COR-L47 (cell line): Measurements from ENCODE around the gene MRPL49.

Source experiments
- DNase-seq: peaks from one replicate; lab custom pipeline; 2025; lab: John Stamatoyannopoulos, UW

Gene MRPL49

GRCh38 chr11:65102142-65103095 is 19.7 kb upstream of the MRPL49 start:
- DNase-seq = no peak

GRCh38 chr11:65103476-65103875 is 18.6 kb upstream of the MRPL49 start:
- no peak for DNase-seq

GRCh38 chr11:65104628-65105027 is 17.5 kb upstream of the MRPL49 start:
- no peak for DNase-seq

GRCh38 chr11:65107078-65107477 is 15.0 kb upstream of the MRPL49 start:
- DNase-seq = no peak

DNA sequence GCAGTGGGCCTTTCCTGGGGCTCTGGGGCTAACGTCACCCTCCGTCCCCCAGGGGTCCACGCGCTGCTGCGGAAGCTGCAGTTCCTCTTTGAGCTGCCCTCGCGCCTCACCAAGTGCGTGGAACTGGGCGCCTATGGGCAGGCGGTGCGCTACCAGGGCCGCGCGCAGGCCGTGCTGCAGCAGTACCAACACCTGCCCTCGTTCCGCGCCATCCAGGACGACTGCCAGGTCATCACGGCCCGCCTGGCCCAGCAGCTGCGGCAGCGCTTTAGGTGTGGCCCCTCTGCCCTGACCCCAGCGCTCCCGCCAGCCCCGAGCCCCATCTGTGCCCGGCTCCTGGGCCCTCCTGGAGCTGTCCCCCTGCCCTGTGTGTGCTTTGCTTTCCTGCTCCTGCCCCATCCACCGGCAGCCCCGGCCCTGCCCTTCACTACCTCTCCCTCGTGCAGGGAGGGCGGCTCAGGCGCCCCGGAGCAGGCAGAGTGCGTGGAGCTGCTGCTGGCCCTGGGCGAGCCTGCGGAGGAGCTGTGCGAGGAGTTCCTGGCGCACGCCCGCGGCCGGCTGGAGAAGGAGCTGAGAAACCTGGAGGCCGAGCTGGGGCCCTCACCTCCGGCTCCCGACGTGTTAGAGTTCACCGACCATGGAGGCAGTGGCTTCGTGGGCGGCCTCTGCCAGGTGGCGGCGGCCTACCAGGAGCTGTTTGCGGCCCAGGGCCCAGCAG is 14.2 kb upstream of the MRPL49 start:
- DNase-seq = no peak

- no peak for DNase-seq
These were observed 13.5 kb upstream of the MRPL49 start for GRCh38 chr11:65108469-65109123.

DNA sequence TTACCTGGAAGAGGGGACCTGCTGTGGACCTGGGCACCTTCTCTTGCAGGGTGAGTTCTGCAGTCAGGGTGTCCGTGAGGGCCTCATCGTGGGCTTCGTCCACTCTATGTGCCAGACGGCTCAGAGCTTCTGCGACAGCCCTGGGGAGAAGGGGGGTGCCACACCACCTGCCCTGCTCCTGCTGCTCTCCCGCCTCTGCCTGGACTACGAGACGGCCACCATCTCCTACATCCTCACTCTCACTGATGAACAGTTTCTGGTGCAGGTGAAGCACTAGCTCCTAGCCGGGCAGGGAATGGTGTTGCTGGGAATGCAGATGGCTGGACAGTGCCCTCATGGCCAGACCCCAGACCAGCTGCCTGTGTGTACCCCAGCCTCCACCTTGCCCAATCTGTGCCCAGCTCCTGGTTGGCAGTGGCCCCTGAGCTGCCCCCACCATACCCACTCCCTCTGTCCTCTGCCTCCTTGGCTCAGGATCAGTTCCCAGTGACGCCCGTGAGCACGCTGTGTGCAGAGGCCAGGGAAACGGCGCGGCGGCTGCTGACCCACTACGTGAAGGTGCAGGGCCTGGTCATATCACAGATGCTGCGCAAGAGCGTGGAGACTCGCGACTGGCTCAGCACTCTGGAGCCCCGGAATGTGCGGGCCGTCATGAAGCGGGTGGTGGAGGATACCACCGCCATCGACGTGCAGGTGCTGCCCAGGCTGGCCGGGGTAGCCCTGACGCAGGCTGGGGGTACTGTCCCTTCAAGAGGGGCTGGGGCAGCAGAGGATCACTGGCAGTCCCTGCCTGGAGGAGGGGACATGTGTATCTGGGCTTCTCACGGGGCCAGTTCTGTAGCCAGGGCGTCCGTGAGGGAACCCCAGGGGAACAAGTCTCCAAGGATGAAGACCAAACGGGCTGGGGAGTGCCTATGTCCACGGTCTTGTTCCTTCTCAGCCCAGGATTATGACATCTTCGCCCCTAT is 12.6 kb upstream of the MRPL49 start:
- no peak for DNase-seq

DNA sequence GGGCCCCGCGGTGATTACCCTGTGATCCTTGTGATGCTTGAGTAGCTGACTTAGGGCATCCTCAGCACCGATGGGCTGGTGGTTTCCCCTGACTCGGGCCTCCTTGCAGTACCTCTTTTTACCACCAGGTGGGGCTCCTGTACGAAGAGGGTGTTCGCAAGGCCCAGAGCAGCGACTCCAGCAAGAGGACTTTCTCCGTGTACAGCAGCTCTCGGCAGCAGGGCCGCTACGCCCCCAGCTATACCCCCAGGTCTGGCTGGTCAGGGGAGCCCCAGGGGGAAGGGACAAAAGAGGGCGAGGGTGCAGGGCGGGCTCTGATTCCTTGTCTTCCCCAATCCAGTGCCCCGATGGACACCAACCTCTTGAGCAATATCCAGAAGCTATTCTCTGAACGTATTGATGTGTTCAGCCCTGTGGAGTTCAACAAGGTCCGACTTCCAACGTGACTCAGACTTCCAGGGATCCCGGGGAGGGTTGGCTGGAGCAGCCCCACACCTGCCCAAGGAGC is 11.7 kb upstream of the MRPL49 start:
- peak; percentile 72 for DNase-seq

GRCh38 chr11:65111159-65111743 is 10.9 kb upstream of the MRPL49 start:
- no peak for DNase-seq

DNA sequence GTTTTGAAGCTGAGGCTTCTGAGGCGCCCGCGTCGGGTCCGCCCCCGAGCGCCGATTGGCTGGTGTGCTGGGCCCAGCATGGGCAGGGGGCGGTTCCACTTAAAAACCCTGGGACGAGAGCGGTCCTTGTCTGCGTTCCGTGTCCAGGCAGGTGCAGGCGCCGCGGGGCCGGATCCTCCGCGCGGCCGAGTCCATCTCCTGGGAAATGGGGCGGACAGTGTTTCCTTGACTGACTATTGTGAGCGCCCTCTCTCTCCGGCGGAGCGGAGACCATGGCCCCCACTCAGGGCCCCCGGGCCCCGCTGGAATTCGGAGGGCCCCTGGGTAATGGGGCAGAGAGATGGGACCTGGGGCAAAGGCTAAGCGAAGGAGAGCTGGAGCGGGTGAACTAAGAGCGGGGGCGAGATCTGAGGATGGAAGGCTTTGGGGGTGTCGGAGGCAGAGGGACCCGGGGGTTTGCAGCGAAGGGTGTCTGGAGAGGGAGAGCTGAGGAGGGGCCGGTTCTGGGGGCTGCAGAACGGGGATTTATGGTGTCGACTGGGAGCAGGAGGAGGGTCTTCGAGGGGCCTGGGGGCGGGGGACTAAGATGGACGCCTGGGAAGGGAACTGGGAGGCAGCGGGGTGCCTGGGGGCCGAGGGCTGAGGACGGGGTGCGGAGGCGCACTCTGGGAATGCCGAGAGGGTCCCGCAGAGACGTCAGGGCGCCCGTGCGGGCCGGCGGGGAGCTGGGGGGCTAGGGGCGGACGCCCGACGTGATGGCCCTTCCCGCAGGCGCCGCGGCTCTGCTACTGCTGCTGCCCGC is 10.2 kb upstream of the MRPL49 start, which contains the start of gene TM7SF2:
TSS of gene TM7SF2 (plus strand) at position 129 of the 802 bp plus-strand sequence. CDS start at position 273, 144 bp downstream.
- peak; percentile 98 for DNase-seq

GRCh38 chr11:65112546-65113360 is 9.4 kb upstream of the MRPL49 start:
- peak; percentile 63 for DNase-seq

DNA sequence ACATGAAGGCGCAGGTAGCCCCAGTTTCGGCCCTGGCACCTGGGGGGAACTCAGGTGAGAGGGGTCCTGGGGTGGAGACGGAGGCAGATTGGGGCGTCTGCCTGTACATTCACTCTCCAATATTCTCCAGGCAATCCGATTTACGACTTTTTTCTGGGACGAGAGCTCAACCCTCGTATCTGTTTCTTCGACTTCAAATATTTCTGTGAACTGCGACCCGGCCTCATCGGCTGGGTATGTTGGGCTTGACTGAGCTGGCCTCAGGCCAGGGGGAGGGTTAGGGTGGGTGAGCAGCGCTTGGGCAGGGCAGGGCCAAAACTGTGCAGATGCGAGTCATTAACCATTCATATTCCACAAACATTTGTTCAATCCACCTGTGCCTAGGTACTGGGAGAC is 8.8 kb upstream of the MRPL49 start:
- DNase-seq = no peak

DNA sequence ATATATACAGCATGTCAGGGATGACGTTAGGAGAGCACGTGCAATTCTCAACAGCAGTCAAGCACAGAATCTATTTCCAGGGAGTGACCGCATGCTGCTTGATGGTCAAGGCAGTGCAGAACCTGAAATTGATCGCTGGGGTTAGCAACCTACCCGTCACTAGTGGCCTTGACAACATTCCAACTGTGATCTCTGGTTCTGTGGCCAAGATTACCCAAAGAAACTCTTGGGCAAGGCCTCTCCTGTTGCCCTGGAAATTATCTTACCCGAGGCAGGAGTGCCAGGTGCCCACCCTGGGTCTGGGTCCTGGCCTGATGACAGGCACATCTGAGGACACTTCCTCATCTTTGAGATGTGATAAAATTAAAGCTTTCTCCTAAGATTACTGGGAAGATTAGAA is 8.3 kb upstream of the MRPL49 start:
- no peak for DNase-seq

- DNase-seq = no peak
These were observed 7.5 kb upstream of the MRPL49 start for GRCh38 chr11:65114538-65115171.

DNA sequence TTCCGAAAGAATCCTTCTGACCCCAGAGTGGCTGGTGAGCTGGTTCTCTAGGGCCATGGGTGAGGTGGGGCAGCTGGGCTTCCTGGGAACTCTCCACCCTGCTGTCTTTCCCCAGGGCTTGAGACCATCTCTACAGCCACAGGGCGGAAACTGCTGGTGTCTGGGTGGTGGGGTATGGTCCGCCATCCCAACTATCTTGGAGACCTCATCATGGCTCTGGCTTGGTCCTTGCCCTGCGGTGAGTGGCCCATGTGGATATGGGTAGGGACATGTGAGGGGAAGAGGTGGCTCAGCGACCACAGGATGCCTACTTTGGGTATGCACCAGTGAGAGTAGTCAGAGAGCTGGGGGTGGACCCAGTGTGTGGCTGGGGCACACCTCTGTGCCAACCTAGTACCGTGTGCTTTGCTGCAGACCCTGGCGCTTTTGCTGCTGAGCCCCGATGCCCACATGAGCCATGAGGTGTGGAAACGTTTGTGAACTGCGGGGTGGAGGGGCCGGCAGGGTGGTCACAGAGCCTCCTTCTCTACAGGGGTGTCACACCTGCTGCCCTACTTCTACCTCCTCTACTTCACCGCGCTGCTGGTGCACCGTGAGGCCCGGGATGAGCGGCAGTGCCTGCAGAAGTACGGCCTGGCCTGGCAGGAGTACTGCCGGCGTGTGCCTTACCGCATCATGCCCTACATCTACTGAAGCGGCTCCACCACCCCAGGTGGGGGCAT is 6.6 kb upstream of the MRPL49 start:
- DNase-seq = no peak

DNA sequence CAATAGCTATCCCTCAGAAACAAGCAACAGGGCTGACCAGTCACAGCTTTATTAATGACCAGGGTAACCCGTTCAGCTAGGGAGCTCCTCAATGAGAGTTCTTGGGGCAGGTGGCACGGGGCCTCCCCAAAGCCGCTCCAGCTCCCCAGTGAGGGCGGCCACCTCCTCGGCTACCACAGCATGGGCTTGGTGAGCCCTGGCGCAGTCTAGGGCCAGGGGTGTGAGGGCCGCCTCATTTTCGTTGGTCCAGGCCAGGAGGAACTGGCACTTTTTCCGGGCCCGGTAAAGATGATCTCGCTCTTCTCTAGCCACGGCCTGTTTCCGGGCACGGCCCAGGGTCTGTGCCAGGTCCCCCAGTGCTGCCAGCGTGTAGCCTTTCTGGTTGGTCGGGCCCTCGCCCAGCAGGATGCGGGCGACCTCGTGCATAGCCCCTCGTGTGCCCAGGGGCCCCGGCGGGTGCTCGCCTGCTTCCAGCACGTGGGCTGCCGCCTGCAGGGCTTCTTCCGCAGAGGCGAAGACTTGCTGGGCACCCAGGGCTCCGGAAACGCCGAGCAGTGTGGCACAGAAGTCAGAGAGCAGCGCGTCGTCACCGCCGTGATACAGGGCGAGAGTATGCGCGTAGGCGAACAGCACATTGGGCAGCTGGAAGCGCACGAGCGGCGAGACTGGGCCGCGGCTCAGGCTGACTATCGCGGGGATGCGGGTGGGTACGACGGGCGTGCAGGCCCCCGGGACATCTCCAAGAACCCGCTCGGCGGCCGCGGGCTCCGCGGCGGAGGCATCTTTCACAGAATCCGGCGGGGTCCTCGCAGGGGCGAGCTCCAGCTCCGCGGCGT is 5.5 kb upstream of the MRPL49 start:
- peak; percentile 63 for DNase-seq
